ENCODE data around the gene CD38. TPM values are rescaled to one million over a fixed set of nuclear protein-coding genes. Genes with fewer than 3 reads are reported as not detected.
"Not testable (repeated sequence)": the region's sequence is repeated elsewhere in the genome, so short reads cannot be mapped to it uniquely, and the experiment has no call there.

The CD38 gene
- total RNA-seq, 1 donor from 2014 or later = 0.64 TPM

DNA sequence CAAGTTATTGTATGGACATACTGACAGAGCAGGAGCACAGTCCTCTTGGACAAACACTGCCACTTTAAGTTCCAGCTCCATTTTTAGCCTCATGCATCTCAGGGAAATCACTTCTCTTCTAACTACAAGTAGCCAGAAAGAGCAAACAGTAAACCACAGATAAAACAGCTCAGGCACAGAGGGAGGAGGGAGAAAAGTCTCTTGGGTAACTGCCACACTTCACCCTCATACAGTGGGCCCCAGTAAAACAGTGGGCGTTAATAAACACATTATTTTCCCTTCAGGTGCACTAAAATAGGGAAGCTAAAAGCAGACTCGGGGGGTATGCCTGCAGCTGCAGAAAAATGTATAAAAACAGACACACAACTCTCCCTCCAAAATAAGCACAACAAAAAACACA lies 21.6 kb downstream of the CD38 start:
- Histone ChIP-seq H3F3A (ENCODE audit: low read depth) (no peaks in the 10 kb centered on the region), H3K27me3 (no peaks in the 10 kb centered on the region), H3K4me3 (no peak overlapping the region), H3K79me2 (ENCODE audit: low read depth) (no peaks in the 10 kb centered on the region), H3K4me2 (no peak overlapping the region), H3K27ac (no peak overlapping the region), H3K9me3 (ENCODE audit: low read depth) (no peaks in the 10 kb centered on the region), H3K9ac (no peak overlapping the region), H3K36me3 (no peaks in the 10 kb centered on the region), H3K4me1 (no peaks in the 10 kb centered on the region), H4K20me1 (ENCODE audit: low read depth) (no peaks in the 10 kb centered on the region), H2AFZ (replicated peaks) (no peak overlapping the region)
- Mint-ChIP-seq H3K36me3 (no peaks in the 10 kb centered on the region), H3K4me3 (no peak overlapping the region), H3K27ac (no peak overlapping the region), H3K4me1 (no peaks in the 10 kb centered on the region), H3K9me3 (peaks cover 2% of the 10 kb centered on the region), H3K27me3 (ENCODE audit: insufficient read depth, low read depth) (no peaks in the 10 kb centered on the region)
- TF ChIP-seq EZH2phosphoT487 (IDR thresholded peaks at IDR 0.05) (no peak), EZH2 (IDR thresholded peaks at IDR 0.05) (no peak)
- TF ChIP-seq, protein P1, sequence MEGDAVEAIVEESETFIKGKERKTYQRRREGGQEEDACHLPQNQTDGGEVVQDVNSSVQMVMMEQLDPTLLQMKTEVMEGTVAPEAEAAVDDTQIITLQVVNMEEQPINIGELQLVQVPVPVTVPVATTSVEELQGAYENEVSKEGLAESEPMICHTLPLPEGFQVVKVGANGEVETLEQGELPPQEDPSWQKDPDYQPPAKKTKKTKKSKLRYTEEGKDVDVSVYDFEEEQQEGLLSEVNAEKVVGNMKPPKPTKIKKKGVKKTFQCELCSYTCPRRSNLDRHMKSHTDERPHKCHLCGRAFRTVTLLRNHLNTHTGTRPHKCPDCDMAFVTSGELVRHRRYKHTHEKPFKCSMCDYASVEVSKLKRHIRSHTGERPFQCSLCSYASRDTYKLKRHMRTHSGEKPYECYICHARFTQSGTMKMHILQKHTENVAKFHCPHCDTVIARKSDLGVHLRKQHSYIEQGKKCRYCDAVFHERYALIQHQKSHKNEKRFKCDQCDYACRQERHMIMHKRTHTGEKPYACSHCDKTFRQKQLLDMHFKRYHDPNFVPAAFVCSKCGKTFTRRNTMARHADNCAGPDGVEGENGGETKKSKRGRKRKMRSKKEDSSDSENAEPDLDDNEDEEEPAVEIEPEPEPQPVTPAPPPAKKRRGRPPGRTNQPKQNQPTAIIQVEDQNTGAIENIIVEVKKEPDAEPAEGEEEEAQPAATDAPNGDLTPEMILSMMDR (IDR thresholded peaks at IDR 0.05) = no peak
- DNase-seq (ENCODE audit: low spot score) = no peak

DNA sequence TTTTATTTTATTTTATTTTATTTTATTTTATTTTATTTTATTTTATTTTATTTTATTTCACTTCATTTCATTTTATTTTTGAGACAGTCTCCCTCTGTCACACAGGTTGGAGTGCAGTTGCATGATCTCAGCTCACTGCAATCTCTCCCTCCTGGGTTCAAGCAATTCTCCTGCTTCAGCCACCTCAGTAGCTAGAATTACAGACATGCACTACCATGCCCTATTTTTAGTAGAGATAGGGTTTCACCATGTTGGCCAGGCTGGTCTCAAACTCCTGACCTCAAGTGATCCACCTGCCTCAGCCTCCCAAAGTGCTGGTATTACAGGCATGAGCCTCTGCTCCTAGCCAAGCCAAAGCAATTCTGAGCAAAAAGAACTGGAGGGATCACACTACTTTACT lies 24.4 kb downstream of the CD38 start:
- H3K27me3 ChIP-seq; H3K4me2 ChIP-seq; H3K27ac ChIP-seq; H2AFZ ChIP-seq (replicated peaks); H3K27ac Mint-ChIP-seq; H3F3A ChIP-seq (ENCODE audit: low read depth); H3K9me3 Mint-ChIP-seq; H3K4me1 Mint-ChIP-seq; H3K9ac ChIP-seq; H3K9me3 ChIP-seq (ENCODE audit: low read depth); H3K4me3 Mint-ChIP-seq; H3K4me1 ChIP-seq; H3K36me3 Mint-ChIP-seq; H3K79me2 ChIP-seq (ENCODE audit: low read depth); H3K27me3 Mint-ChIP-seq (ENCODE audit: insufficient read depth, low read depth); H3K36me3 ChIP-seq; DNase-seq (ENCODE audit: low spot score); H3K4me3 ChIP-seq; H4K20me1 ChIP-seq (ENCODE audit: low read depth): not testable (repeated sequence)

DNA sequence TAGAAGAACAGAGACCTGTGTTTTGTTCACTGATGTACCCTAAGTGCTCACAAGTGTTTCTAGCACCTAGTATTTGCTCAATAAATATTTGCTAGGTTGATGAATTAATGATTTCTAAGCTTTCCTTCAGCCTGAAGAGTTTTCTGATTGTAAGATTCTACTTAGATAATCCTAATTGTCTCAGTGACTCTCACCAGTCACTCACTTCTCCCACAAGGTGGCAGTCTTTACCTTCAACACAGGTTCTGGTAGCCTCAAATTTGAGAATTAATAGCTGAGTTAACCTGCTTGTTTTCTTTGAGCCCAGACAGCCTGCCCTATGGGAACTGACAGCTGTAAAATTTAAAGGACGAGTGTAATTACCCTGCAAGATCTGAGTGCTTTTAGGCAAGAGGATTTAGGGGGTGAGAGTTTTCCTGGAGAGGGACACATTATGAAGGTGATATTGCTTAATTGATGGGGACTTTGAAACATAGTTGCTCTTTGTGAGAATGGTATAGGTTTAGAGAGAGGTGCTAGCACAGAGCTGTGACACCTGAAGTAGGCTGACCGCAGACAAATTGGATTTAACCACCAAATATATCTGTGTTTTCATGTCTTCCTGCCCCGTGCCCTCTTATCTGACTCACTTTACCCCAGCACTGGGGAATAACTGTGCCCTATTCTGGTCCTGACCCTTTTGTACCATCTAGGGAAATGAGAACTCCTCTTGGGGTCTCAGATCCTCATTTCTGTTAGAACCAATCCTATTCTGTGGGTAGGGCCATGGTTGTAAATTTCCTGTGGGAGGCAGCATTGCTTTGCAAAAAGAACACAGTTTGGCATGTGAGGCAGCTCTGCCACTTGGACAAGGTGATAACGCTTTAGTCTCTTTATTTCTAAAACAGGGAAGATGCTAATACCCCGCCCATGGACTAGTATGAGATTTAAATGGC lies 27.7 kb downstream of the CD38 start:
- H3K4me3 ChIP-seq = no peak overlapping the region
- H3K27ac Mint-ChIP-seq = no peak overlapping the region
- no peak for TF ChIP-seq EZH2 (IDR thresholded peaks at IDR 0.05)
- TF ChIP-seq, protein P1 (IDR thresholded peaks at IDR 0.05) = peak; percentile 89
- TF ChIP-seq EZH2phosphoT487 (IDR thresholded peaks at IDR 0.05) = no peak
- H4K20me1 ChIP-seq (ENCODE audit: low read depth) = no peaks in the 10 kb centered on the region
- H3K27me3 Mint-ChIP-seq (ENCODE audit: insufficient read depth, low read depth) = peaks cover 2% of the 10 kb centered on the region
- peak overlapping the region; percentile 51 for H2AFZ ChIP-seq (replicated peaks)
- H3K27me3 ChIP-seq = no peaks in the 10 kb centered on the region
- no peaks in the 10 kb centered on the region for H3K4me1 Mint-ChIP-seq
- H3K36me3 Mint-ChIP-seq = no peaks in the 10 kb centered on the region
- H3K4me3 Mint-ChIP-seq = no peak overlapping the region
- peak; percentile 78 for DNase-seq (ENCODE audit: low spot score)
- no peaks in the 10 kb centered on the region for H3F3A ChIP-seq (ENCODE audit: low read depth)
- H3K36me3 ChIP-seq = no peaks in the 10 kb centered on the region
- H3K9me3 ChIP-seq (ENCODE audit: low read depth) = no peaks in the 10 kb centered on the region
- no peak overlapping the region for H3K27ac ChIP-seq
- no peaks in the 10 kb centered on the region for H3K79me2 ChIP-seq (ENCODE audit: low read depth)
- H3K9ac ChIP-seq = no peak overlapping the region
- no peaks in the 10 kb centered on the region for H3K4me1 ChIP-seq
- peaks cover 2% of the 10 kb centered on the region for H3K9me3 Mint-ChIP-seq
- H3K4me2 ChIP-seq = no peak overlapping the region

DNA sequence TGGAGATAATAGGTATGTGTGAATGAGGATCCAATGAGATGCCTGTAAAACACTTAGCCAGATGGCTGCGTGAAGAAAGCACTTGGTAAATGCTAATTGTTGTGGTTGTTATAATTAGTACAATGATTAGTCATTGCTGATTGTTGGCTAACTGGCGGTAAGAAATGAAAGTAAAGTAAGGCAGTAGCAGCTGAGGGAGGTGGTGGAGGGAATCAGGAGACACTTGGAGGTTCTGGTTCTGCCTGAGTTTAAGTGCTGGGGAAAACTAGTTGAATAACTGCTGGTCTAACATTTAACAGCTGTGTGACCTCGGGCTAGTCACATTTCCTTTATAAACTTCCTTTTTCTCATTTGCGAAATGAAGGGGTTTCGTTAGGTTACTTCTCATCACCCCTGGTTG lies 30.9 kb downstream of the CD38 start:
- no peak overlapping the region for H3K9ac ChIP-seq
- TF ChIP-seq, protein P1 (IDR thresholded peaks at IDR 0.05) = no peak
- TF ChIP-seq EZH2 (IDR thresholded peaks at IDR 0.05) = no peak
- Mint-ChIP-seq H3K27me3 (ENCODE audit: insufficient read depth, low read depth) (peaks cover 5% of the 10 kb centered on the region), H3K4me1 (no peaks in the 10 kb centered on the region), H3K4me3 (no peak overlapping the region), H3K27ac (no peak overlapping the region), H3K9me3 (no peaks in the 10 kb centered on the region), H3K36me3 (no peaks in the 10 kb centered on the region)
- H4K20me1 ChIP-seq (ENCODE audit: low read depth) = no peaks in the 10 kb centered on the region
- H3K4me2 ChIP-seq = no peak overlapping the region
- no peaks in the 10 kb centered on the region for H3K27me3 ChIP-seq
- no peaks in the 10 kb centered on the region for H3K9me3 ChIP-seq (ENCODE audit: low read depth)
- no peak for DNase-seq (ENCODE audit: low spot score)
- no peaks in the 10 kb centered on the region for H3K36me3 ChIP-seq
- H2AFZ ChIP-seq (replicated peaks) = no peak overlapping the region
- H3K4me3 ChIP-seq = no peak overlapping the region
- H3F3A ChIP-seq (ENCODE audit: low read depth) = no peaks in the 10 kb centered on the region
- no peak overlapping the region for H3K27ac ChIP-seq
- H3K79me2 ChIP-seq (ENCODE audit: low read depth) = no peaks in the 10 kb centered on the region
- H3K4me1 ChIP-seq = no peaks in the 10 kb centered on the region

All from neural progenitor cell (in vitro differentiated cells).